ENCODE results near the gene LSM8. TPM values are rescaled to one million over a fixed set of nuclear protein-coding genes. Genes with fewer than 3 reads are reported as not detected.
"Not testable (repeated sequence)": the region's sequence is repeated elsewhere in the genome, so short reads cannot be mapped to it uniquely, and the experiment has no call there.

The LSM8 gene
- total RNA-seq, 1 donor from 2014 or later: 31.7 TPM

DNA sequence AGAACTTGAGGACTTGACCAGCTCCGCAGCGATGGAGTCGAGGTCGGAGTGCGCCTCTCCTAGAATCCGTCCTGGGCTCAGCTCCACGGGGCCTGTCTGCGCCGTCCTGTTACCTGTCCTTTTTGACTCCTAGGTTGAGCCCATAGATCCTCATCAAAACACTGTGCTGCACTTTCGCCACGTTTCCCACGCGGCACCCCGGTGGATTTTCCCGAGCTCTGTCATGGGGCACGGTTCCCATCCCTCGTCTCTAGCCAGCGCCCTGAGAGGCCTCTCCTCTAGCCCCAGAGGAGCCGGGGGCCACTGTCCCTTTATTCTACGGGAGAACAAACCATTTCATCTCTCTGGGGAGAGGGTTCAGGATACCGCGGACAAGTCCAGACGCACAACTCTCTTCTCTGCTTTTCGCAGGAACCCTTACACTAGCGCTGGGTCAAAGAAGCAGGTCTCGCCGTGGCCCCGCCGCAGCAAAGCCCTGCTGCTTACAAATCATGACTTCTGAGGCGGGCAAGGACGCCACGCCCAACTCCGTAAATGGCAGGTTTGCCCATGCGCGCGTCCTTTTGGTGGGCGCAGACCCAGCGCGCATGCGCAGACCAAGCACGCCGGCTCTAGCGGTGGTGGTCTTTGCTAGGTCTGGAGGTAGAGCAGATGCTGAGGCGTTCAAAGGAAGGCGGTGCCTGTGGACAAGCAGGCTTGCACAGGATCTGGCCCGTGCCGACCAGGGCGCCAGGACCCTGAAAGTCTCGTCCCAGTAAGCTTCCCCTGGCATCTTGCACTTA is 30.3 kb downstream of the LSM8 start:
- DNase-seq (ENCODE audit: low read depth): peak; percentile 78

DNA sequence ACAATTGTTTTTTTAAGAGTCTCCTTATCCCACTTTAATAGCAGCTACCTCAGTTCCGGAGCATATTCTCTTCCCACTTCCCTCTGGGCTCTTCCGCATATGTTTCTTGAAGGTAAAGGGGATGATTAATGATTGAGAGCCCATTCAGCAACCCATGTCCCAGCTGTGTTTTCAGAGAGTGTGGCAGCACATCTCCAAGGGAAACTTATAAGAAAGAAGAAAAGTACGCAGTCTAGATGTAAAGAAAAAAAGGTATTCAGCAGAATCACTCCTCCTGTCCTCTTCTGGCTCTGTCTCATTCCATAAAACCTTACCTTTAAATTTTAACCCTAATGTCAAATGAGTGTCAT is 30.8 kb downstream of the LSM8 start:
- DNase-seq (ENCODE audit: low read depth): no peak

DNA sequence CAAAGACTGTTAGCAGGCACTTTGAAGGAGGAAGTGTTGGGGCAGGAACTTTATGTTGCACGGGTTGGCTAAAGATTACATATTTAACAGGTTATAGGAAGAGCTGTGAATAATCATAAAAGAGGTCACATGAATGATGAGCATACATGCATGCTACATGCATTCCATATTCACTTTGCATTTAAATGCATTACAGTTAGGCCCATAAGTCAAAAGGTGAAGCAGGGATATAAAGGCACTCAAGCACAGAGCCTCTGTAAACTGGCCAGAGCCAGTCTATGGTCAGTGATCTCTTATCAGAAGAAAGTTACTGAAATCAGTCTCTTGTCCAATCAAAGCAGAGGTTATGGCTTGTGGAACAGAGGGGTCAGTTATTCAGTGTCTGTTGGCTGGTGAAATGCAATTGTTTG is 33.3 kb downstream of the LSM8 start:
- DNase-seq (ENCODE audit: low read depth): no peak

DNA sequence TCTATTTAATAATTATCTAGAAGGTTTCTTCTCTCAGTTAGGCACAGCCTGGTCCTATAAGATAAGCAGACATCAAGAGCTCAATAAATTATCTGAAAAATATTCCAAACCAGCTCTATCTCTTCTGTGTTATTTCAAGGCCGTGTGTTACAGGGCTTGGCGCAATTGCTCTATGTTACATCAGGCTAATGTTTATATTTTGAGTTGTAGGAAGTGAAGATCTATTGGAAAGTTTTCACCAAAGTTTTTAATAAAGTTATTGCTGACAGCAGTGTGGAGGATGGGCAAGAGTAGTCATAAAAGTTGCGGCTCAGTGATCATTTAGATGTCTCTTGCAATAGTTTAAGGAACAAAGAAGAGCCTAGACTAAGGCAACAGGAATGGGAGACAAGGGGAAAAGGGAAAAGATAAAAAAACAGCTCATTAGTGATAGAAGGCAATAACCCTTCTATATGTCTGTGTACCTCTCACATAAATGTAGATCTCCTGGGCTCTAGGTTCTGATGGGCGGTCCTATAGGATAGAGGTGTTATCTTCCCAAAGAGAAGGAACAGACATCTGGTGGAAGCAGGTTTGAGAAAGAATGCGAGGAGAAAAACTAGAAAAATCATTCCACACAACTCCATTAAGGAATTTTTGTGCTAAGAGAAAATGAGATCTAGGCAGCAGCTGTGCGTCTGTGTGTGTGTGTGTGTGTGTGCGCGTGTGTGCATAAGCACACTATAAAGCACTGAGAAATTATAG is 34.6 kb downstream of the LSM8 start:
- no peak for DNase-seq (ENCODE audit: low read depth)

DNA sequence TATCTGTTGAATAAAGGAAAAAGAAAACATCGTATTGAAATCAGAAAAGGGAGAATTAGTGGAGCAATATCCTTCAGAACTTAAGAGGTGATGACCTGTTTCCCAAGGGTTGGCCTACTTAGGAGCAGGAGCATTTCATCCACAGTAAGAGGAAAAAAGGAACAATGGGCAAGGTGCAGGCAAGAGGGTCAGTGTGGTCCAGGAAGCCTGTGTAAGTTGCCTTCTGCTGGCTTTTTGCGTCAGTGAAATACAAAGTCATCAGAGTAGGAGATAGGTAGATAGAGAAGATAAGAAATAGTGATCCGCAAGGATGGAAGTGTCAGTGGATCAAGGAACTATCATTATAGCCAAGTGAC is 35.2 kb downstream of the LSM8 start:
- DNase-seq (ENCODE audit: low read depth): no peak

DNA sequence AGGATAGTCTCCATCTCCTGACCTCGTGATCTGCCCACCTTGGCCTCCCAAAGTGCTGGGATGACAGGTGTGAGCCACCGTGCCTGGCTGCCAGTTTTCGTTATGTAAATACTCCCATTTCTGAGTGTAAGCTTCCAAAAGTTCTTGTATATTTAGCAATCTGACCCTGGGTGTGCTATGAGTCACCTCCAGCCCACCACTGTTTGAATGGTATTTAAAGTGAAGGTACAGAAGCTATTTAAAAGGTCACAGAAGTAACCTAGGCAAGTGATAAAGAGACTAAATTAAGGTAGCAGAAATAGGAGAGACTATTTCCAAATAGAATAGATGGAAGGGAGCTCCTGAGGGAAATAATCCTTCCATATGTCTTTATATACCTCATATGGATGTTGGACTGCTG is 36.6 kb downstream of the LSM8 start:
- DNase-seq (ENCODE audit: low read depth): no peak

DNA sequence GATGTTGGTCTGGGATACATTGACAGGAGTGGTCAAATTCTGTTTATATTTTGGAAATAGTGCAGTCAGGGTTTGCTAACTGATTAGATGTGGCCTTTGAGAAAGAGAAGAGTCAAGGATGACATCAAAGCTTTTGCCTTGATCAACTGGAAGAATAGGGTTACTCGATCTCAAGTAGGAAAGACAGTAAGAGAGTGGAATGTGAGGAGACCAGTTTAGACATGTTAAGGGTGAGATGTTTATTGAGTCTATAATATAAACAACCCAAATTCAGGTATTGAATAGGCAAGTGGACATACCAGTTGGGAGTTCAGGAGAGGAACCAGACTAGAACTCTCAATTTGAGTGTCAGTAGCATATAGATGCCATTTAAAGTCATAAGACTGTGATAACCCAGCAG is 38.6 kb downstream of the LSM8 start:
- no peak for DNase-seq (ENCODE audit: low read depth)

DNA sequence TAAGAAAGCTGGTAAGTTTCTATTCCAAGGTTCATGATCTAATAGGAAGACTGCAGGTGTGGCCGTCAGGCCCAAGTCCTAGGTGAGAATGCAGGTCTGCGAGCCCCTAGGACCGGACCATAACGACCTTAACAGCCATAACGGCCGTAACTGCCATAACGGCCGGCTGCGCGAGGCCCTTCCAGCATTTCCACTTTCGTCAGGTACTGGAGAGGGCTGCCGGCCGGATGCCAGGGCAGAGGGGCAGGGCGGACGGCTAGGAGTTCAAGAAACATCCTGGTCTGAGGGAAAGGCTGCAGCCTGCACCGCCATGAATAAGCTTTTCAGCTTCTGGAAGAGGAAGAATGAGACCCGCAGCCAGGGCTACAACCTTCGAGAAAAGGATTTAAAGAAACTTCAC is 40.6 kb downstream of the LSM8 start, which contains the start of gene ANKRD7:
TSS of gene ANKRD7 (plus strand) at position 184 of the 400 bp plus-strand sequence. CDS start at position 311, 127 bp downstream.
- no peak for DNase-seq (ENCODE audit: low read depth)

DNA sequence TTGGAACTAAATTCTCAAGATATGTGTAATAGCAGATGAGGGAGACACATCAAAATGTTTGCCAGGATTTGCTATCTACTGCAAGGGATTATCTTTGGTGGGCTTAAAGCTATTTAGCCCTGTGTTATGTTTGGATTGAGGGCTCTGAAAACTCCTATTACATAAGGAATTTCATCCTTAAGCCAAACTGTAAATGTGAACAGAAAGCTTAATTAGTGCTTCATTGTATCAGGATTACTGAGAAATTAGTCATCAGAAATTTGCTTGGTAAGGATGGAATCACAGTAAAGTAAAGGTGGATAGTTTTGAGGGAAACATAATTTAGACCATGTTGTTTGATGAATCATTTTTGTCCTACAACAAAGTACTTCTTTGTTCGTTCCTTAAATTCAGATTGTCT is 48.9 kb downstream of the LSM8 start:
- DNase-seq (ENCODE audit: low read depth): peak; percentile 80

DNA sequence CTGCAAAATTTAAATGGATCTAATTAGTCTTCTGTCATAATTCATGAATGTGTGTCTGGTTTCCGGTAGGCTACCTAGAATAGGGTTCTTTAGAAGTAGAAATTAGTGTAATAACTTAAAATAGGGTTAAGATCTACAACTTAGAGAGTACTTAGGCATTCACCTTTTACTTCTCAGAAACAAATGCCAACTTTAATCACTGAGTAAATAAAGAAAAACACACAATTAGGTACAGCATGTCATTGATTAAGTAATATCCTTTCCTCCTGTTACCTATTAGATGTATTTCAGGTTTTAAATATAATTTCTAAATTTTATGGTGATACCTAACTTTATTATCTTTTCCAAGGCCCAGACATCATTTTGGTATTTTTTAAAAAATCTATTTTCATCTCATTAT is 49.8 kb downstream of the LSM8 start:
- no peak for DNase-seq (ENCODE audit: low read depth)

DNA sequence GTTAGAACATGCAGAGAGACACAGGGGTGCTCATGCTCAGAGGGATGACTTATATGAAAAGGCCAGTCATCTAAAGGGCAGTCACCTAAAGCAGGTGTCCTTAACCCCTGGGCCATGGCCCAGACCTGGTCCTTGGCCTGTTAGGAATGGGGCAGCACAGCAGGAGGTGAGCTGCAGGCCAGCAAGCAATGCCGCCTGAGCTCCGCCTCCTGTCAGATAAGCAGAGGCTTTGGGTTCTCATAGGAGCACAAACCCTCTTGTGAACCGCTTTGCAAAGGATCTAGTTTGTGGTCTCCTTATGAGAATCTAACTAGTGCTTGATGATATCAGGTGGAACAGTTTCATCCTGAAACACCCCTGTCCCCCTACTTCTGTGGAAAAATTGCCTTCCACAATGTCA is 55.0 kb downstream of the LSM8 start:
- no peak for DNase-seq (ENCODE audit: low read depth)

DNA sequence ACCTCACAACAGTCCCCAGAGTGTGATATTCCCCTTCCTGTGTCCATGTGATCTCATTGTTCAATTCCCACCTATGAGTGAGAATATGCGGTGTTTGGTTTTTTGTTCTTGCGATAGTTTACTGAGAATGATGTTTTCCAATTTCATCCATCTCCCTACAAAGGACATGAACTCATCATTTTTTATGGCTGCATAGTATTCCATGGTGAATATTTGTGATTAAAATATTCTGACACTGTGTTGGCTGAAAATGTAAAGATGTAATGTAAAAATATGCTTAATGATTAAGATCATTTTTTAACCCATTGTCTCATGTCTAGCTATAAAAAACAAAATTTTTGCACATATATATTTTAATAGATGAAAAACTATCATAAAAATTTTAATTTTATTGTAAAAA is 56.4 kb downstream of the LSM8 start:
- DNase-seq (ENCODE audit: low read depth): not testable (repeated sequence)

Other genes starting within 250 kb of the LSM8 start
- gene ANKRD7, start 40.5 kb downstream of the LSM8 start, total RNA-seq: 3.6 and 4.6 TPM in 2 replicates